ENCODE measurements around the gene BRAT1. TPM values are rescaled to one million over a fixed set of nuclear protein-coding genes. Genes with fewer than 3 reads are reported as not detected.

BRAT1 gene
- total and polyA plus RNA-seq, 7 donors, result 9.6 to 25.9 (median 20.0) TPM

DNA sequence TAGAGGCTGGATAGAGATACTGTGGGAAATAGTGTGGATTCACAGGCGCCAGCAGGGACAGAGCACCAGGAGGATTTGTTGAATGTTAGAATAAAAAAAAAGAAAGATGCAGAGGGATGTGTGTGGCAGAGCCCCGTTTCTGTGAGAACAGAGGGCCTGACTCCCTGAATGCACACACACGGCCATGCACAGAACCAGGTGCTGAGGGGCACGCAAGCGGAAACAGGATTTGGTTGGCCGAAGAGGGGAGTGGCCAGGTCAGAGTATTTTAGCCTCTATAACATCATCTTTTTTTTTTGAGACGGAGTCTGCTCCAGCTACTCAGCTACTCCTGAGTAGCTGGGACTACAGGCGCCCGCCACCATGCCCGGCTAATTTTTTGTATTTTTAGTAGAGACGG lies 25.3 kb upstream of the BRAT1 start:
- intact Hi-C loops (cut with DNase I), result no loop called here
- DNase-seq, result no peak
- 90 to 96% methylated on average over 11 of the region's 11 CpGs for WGBS, 2 donors
- Histone ChIP-seq H3K4me3 (no peak overlapping the region), H3K27me3 (no peaks in the 10 kb centered on the region), H3K4me1 (no peaks in the 10 kb centered on the region), H3K36me3 (peaks cover 0 to 42% (median 10%) of the 10 kb centered on the region in 4 donors), H3K27ac (no peak overlapping the region), H3K9me3 (no peaks in the 10 kb centered on the region)
- no peak for TF ChIP-seq POLR2A (IDR thresholded peaks at IDR 0.05)
- TF ChIP-seq CTCF (IDR thresholded peaks at IDR 0.05), result no peak
- no peak for TF ChIP-seq POLR2AphosphoS5 (IDR thresholded peaks at IDR 0.05)
- TF ChIP-seq EP300 (IDR thresholded peaks at IDR 0.05), result no peak

DNA sequence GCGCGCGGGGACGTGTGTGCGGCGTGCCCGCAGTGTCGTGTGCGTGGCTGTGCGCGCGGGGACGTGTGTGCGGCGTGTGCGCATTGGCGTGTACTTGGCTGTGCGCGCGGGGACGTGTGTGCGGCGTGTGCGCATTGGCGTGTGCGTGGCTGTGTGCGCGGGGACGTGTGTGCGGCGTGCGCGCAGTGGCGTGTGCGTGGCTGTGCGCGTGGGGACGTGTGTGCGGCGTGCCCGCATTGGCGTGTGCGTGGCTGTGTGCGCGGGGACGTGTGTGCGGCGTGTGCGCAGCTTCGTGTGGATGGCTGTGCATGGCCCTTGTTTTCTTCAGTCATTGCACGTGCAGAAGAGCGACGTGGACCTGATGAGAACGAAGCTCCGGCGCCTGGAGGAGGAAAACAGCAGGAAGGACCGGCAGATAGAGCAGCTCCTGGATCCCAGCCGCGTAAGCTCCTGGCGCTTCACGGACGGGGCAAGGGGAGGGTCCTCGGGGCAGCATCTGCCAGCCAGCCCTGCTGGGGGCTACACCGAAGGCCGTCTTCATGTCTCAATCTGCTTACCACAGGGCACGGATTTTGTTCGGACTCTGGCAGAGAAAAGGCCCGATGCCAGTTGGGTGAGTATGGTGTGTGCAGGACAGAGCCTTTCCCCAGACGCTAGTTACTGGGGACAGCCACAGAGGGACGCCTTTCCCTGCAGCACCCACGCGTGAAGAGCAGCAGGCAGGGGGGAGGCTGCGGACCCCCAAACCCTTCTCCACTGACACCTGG lies 22.8 kb upstream of the BRAT1 start:
- Histone ChIP-seq H3K27ac (no peak overlapping the region), H3K4me1 (no peaks in the 10 kb centered on the region), H3K4me3 (no peak overlapping the region), H3K9me3 (no peaks in the 10 kb centered on the region), H3K36me3 (peaks cover 0 to 50% (median 14%) of the 10 kb centered on the region in 4 donors), H3K27me3 (no peaks in the 10 kb centered on the region)
- TF ChIP-seq POLR2AphosphoS5 (IDR thresholded peaks at IDR 0.05), result no peak
- TF ChIP-seq CTCF (IDR thresholded peaks at IDR 0.05), result no peak
- no peak for TF ChIP-seq POLR2A (IDR thresholded peaks at IDR 0.05)
- DNase-seq, result no peak
- intact Hi-C loops (cut with DNase I), result no loop called here
- WGBS, 2 donors, result 96 to 98% methylated on average over 73 of the region's 73 CpGs

- intact Hi-C loops (cut with DNase I), result no loop called here
Measured at GRCh38 chr7:2576742-2577491, 21.6 kb upstream of the BRAT1 start.

GRCh38 chr7:2575733-2576340 lies 20.5 kb upstream of the BRAT1 start:
- peaks cover 0 to 61% (median 14%) of the 10 kb centered on the region in 4 donors for H3K36me3 ChIP-seq
- no peaks in the 10 kb centered on the region for H3K4me1 ChIP-seq
- no peak overlapping the region for H3K27ac ChIP-seq
- H3K9me3 ChIP-seq, result no peaks in the 10 kb centered on the region
- intact Hi-C loops (cut with DNase I), result no loop called here
- no peaks in the 10 kb centered on the region for H3K27me3 ChIP-seq
- DNase-seq, result no peak
- no peak overlapping the region for H3K4me3 ChIP-seq
- 92 to 96% methylated on average over 21 of the region's 21 CpGs for WGBS, 2 donors
- TF ChIP-seq CTCF (IDR thresholded peaks at IDR 0.05) (no peak), EP300 (IDR thresholded peaks at IDR 0.05) (no peak), POLR2AphosphoS5 (IDR thresholded peaks at IDR 0.05) (no peak), POLR2A (IDR thresholded peaks at IDR 0.05) (no peak)

More at GRCh38 chr7:2576742-2577491, 21.6 kb upstream of the BRAT1 start:
- TF ChIP-seq CTCF (IDR thresholded peaks at IDR 0.05) (no peak), POLR2A (IDR thresholded peaks at IDR 0.05) (no peak), EP300 (IDR thresholded peaks at IDR 0.05) (no peak), POLR2AphosphoS5 (IDR thresholded peaks at IDR 0.05) (no peak)
- Histone ChIP-seq H3K36me3 (peaks cover 0 to 53% (median 14%) of the 10 kb centered on the region in 4 donors), H3K27ac (no peak overlapping the region), H3K4me3 (no peak overlapping the region), H3K4me1 (no peaks in the 10 kb centered on the region), H3K9me3 (no peaks in the 10 kb centered on the region), H3K27me3 (no peaks in the 10 kb centered on the region)
- no peak for DNase-seq
- 92% methylated on average over 56 of the region's 56 CpGs for WGBS, 2 donors

Measured in sigmoid colon (tissue), 7 donors.